GM23338 (cell line): Measurements from ENCODE around the gene ZNF496. TPM values are rescaled to one million over a fixed set of nuclear protein-coding genes. Genes with fewer than 3 reads are reported as not detected.

Source experiments
- ATAC-seq: fragments of 200-7000 bp; cut with Tn5 transposase; 3 replicates; pipeline ENCODE4 v1.9.1; 2020
- DNase-seq: peaks from one replicate; pipeline ENCODE4 v3.0.0-alpha.2; 2015; ENCODE audit warnings: low spot score
- H2AFZ ChIP-seq: fragments of 200-600 bp; sonication (generic); 2 replicates; pipeline ENCODE4 v1.8.0; 2016; ENCODE audit warnings: antibody characterized with exemption, mild to moderate bottlenecking, moderate library complexity
- H3F3A ChIP-seq: fragments of 200-600 bp; sonication (generic); replicated peaks from 2 replicates; pipeline ENCODE4 v1.8.0; 2017; ENCODE audit warnings: antibody characterized with exemption, mixed run types, low read depth
- H3K27ac ChIP-seq: fragments of 200-600 bp; sonication (generic); 2 replicates; pipeline ENCODE4 v1.6.1; 2016; ENCODE audit warnings: low read depth
- H3K27me3 ChIP-seq: fragments of 200-600 bp; sonication (generic); 2 replicates; pipeline ENCODE4 v1.8.0; 2016; ENCODE audit warnings: mild to moderate bottlenecking, mixed run types, moderate library complexity; ENCODE audit not compliant: insufficient read depth
- H3K36me3 ChIP-seq: fragments of 200-600 bp; sonication (generic); 2 replicates; pipeline ENCODE4 v1.8.0; 2016; ENCODE audit warnings: mild to moderate bottlenecking; ENCODE audit not compliant: insufficient read depth
- H3K4me1 ChIP-seq: fragments of 200-600 bp; sonication (generic); 2 replicates; pipeline ENCODE4 v1.8.0; 2016; ENCODE audit warnings: mild to moderate bottlenecking, moderate library complexity; ENCODE audit not compliant: insufficient read depth
- H3K4me2 ChIP-seq: fragments of 200-600 bp; sonication (generic); 2 replicates; pipeline ENCODE4 v1.7.1; 2017; ENCODE audit warnings: mixed run types
- H3K4me3 ChIP-seq: fragments of 200-600 bp; sonication (generic); 2 replicates; pipeline ENCODE4 v1.6.1; 2016; ENCODE audit warnings: mixed run types
- H3K79me2 ChIP-seq: fragments of 200-600 bp; sonication (generic); replicated peaks from 2 replicates; pipeline ENCODE4 v1.8.0; 2017; ENCODE audit warnings: mild to moderate bottlenecking; ENCODE audit not compliant: insufficient read depth
- H3K9me2 ChIP-seq: fragments of 200-600 bp; sonication (generic); 2 replicates; pipeline ENCODE4 v1.8.0; 2017; ENCODE audit not compliant: insufficient read depth
- H4K20me1 ChIP-seq: fragments of 200-600 bp; sonication (generic); replicated peaks from 2 replicates; pipeline ENCODE4 v1.8.0; 2017; ENCODE audit warnings: mild to moderate bottlenecking; ENCODE audit not compliant: insufficient read depth
- H3K27ac Mint-ChIP-seq: 2 replicates; pipeline ENCODE4 v1.8.0; 2020; ENCODE audit warnings: inconsistent platforms, mild to moderate bottlenecking, moderate library complexity, mixed read lengths
- H3K27me3 Mint-ChIP-seq: 3 replicates; pipeline ENCODE4 v1.8.0; 2022; ENCODE audit warnings: low read depth, mild to moderate bottlenecking, moderate library complexity, mixed read lengths, inconsistent platforms; ENCODE audit not compliant: insufficient read depth, poor library complexity
- H3K36me3 Mint-ChIP-seq: 3 replicates; pipeline ENCODE4 v1.8.0; 2021; ENCODE audit warnings: low read depth, mild to moderate bottlenecking, inconsistent platforms, moderate library complexity, mixed read lengths
- H3K4me1 Mint-ChIP-seq: 3 replicates; pipeline ENCODE4 v1.8.0; 2020; ENCODE audit warnings: mild to moderate bottlenecking, inconsistent platforms, mixed read lengths
- H3K4me3 Mint-ChIP-seq: 3 replicates; pipeline ENCODE4 v1.8.0; 2021; ENCODE audit warnings: moderate library complexity, mild to moderate bottlenecking, inconsistent platforms, mixed read lengths
- H3K9me3 Mint-ChIP-seq: 3 replicates; pipeline ENCODE4 v1.8.0; 2020; ENCODE audit warnings: moderate library complexity, mild to moderate bottlenecking, inconsistent platforms, mixed read lengths
- CREB1 ChIP-seq: fragments of 250-450 bp; sonication (Bioruptor Pico); IDR thresholded peaks from 2 replicates; pipeline ENCODE4 v1.5.0; 2020; ENCODE audit warnings: low read depth, mild to moderate bottlenecking, moderate library complexity
- EZH2 ChIP-seq: fragments of 200-600 bp; sonication (generic); IDR thresholded peaks from one replicate; pipeline ENCODE4 v1.8.0; 2017; ENCODE audit warnings: antibody characterized with exemption, mild to moderate bottlenecking, low read depth; ENCODE audit not compliant: unreplicated experiment
- EZH2phosphoT487 ChIP-seq: fragments of 200-600 bp; sonication (generic); IDR thresholded peaks from one replicate; pipeline ENCODE4 v1.8.1; 2018; ENCODE audit warnings: antibody characterized with exemption; ENCODE audit not compliant: unreplicated experiment
- JUNB ChIP-seq: IDR thresholded peaks from one replicate; pipeline ENCODE4 v1.6.1; 2016; ENCODE audit warnings: antibody characterized with exemption; ENCODE audit not compliant: unreplicated experiment
- NANOG ChIP-seq: IDR thresholded peaks from 2 replicates; pipeline ENCODE4 v1.6.1; 2016; ENCODE audit warnings: antibody characterized with exemption, borderline replicate concordance
- STAT1 ChIP-seq: IDR thresholded peaks from one replicate; pipeline ENCODE4 v1.6.1; 2016; ENCODE audit warnings: antibody characterized with exemption; ENCODE audit not compliant: unreplicated experiment
- ZNF114 ChIP-seq: fragments of 250-450 bp; sonication (Bioruptor Pico); IDR thresholded peaks from 2 replicates; pipeline ENCODE4 v1.5.0; 2020; ENCODE audit warnings: mild to moderate bottlenecking, moderate library complexity
- ZNF331 ChIP-seq: fragments of 250-450 bp; sonication (Bioruptor Pico); IDR thresholded peaks from 2 replicates; pipeline ENCODE4 v1.5.0; 2020; ENCODE audit warnings: low read depth, mild to moderate bottlenecking, moderate library complexity
- polyA plus RNA-seq: library from polyadenylated mRNA; unstranded; fragments of >200 nt; fragmentation: Nextera tagmentation; extraction: Ambion mirVana; gene quantifications from 2 replicates; pipeline ENCODE4 v1.2.1, GENCODE V29; 2016
- total RNA-seq: library from RNA; depleted of rRNA; stranded (reverse); fragments of >200 nt; shearing (Covaris generic); gene quantifications from 2 replicates; pipeline ENCODE4 v1.2.3, GENCODE V29; 2014
- TF ChIP-seq, protein P1 (sequence below), 2 experiments: fragments of 200-600 bp in 1 of 2; sonication (generic) in 1 of 2; conservative IDR thresholded peaks; 2 replicates each; pipeline versions ENCODE4 v1.5.1 to v1.6.1; 2016 to 2017; ENCODE audit warnings: antibody characterized with exemption in 2 of 2, low read depth in 2 of 2, mild to moderate bottlenecking in 2 of 2, moderate library complexity in 1 of 2
- TF ChIP-seq, protein P2 (sequence below): fragments of 250-450 bp; sonication (Bioruptor Pico); IDR thresholded peaks from 2 replicates; pipeline ENCODE4 v1.5.0; 2020; ENCODE audit warnings: mild to moderate bottlenecking, moderate library complexity
- TF ChIP-seq, protein P3 (sequence below): IDR thresholded peaks from one replicate; pipeline ENCODE4 v1.6.1; 2018; ENCODE audit warnings: antibody characterized with exemption; ENCODE audit not compliant: unreplicated experiment

The ZNF496 gene
- total and polyA plus RNA-seq, 2 experiments from 2014 or later, result 22.0 to 127 TPM

DNA sequence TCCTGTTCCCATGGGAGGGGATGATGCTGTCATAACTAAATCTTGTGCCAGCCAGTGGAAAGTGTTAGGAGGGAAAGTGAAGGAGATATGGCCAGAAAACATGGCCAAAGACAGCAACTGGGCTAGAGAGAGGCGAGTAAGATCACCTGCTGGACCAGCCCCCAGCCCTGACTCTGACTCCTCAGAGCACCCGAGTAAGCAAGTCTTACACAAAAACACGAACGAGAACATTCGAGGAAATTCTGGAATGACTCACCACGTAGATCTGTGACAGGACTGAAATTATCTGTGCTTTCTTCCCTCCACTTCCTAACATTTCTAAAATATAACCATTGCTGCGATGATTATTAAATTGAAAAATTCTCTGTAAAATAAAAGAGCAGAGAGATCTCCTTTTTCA is 9.2 kb downstream of the ZNF496 start:
- Mint-ChIP-seq H3K36me3 (peaks cover 84% of the 10 kb centered on the region), H3K9me3 (no peaks in the 10 kb centered on the region), H3K4me1 (peaks cover 23% of the 10 kb centered on the region), H3K27ac (peak overlapping the region; percentile 68), H3K4me3 (no peak overlapping the region), H3K27me3 (no peaks in the 10 kb centered on the region)
- Histone ChIP-seq H3K4me3 (no peak overlapping the region), H4K20me1 (peaks cover 39% of the 10 kb centered on the region), H3K27me3 (no peaks in the 10 kb centered on the region), H3K27ac (no peak overlapping the region), H3K4me2 (no peak overlapping the region), H3F3A (peaks cover 2% of the 10 kb centered on the region; the same call in 1 of the 2 replicates), H3K79me2 (peaks cover 31% of the 10 kb centered on the region), H2AFZ (no peak overlapping the region), H3K4me1 (no peaks in the 10 kb centered on the region), H3K9me2 (no peaks in the 10 kb centered on the region), H3K36me3 (peaks cover 64% of the 10 kb centered on the region)
- no peak for ATAC-seq
- TF ChIP-seq NANOG, result no peak
- no peak for DNase-seq

DNA sequence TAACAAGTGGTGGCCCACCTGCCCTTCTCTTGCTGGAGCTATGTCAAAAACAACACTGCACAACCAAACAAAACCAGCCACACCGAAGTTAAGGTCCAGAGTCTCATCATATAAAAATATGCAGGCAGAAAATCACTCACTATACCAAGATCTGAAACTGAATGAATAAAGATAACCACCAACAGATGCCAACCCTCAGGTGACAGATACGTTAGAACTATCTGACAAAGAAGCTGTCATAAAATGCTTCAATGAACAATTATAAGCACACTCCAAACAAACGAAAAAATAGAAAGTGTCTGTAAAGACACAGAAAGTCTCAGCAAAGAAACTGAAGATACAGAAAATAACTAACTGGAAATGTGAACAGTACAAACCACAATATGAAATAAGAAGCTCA is 14.0 kb downstream of the ZNF496 start:
- H2AFZ ChIP-seq, result no peak overlapping the region
- Mint-ChIP-seq H3K27me3 (no peaks in the 10 kb centered on the region), H3K27ac (no peak overlapping the region), H3K4me1 (peaks cover 5% of the 10 kb centered on the region; the same call in 1 of the 3 replicates), H3K36me3 (peaks cover 76% of the 10 kb centered on the region), H3K4me3 (no peak overlapping the region), H3K9me3 (no peaks in the 10 kb centered on the region)
- no peak overlapping the region for H3K4me2 ChIP-seq
- DNase-seq, result no peak
- no peaks in the 10 kb centered on the region for H3K27me3 ChIP-seq
- H3K9me2 ChIP-seq, result no peaks in the 10 kb centered on the region
- no peak for ATAC-seq
- H3K4me1 ChIP-seq, result no peaks in the 10 kb centered on the region
- H3K36me3 ChIP-seq, result peaks cover 53% of the 10 kb centered on the region
- H3F3A ChIP-seq, result no peaks in the 10 kb centered on the region; the same call in 1 of the 2 replicates
- peaks cover 30% of the 10 kb centered on the region for H4K20me1 ChIP-seq
- no peaks in the 10 kb centered on the region for H3K79me2 ChIP-seq
- no peak overlapping the region for H3K4me3 ChIP-seq
- H3K27ac ChIP-seq, result no peak overlapping the region
- TF ChIP-seq, protein P1, sequence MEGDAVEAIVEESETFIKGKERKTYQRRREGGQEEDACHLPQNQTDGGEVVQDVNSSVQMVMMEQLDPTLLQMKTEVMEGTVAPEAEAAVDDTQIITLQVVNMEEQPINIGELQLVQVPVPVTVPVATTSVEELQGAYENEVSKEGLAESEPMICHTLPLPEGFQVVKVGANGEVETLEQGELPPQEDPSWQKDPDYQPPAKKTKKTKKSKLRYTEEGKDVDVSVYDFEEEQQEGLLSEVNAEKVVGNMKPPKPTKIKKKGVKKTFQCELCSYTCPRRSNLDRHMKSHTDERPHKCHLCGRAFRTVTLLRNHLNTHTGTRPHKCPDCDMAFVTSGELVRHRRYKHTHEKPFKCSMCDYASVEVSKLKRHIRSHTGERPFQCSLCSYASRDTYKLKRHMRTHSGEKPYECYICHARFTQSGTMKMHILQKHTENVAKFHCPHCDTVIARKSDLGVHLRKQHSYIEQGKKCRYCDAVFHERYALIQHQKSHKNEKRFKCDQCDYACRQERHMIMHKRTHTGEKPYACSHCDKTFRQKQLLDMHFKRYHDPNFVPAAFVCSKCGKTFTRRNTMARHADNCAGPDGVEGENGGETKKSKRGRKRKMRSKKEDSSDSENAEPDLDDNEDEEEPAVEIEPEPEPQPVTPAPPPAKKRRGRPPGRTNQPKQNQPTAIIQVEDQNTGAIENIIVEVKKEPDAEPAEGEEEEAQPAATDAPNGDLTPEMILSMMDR (conservative IDR thresholded peaks at IDR 0.05; ENCODE audit: low read depth in 2 of 2), result no peak
- no peak for TF ChIP-seq NANOG
- TF ChIP-seq, protein P2, sequence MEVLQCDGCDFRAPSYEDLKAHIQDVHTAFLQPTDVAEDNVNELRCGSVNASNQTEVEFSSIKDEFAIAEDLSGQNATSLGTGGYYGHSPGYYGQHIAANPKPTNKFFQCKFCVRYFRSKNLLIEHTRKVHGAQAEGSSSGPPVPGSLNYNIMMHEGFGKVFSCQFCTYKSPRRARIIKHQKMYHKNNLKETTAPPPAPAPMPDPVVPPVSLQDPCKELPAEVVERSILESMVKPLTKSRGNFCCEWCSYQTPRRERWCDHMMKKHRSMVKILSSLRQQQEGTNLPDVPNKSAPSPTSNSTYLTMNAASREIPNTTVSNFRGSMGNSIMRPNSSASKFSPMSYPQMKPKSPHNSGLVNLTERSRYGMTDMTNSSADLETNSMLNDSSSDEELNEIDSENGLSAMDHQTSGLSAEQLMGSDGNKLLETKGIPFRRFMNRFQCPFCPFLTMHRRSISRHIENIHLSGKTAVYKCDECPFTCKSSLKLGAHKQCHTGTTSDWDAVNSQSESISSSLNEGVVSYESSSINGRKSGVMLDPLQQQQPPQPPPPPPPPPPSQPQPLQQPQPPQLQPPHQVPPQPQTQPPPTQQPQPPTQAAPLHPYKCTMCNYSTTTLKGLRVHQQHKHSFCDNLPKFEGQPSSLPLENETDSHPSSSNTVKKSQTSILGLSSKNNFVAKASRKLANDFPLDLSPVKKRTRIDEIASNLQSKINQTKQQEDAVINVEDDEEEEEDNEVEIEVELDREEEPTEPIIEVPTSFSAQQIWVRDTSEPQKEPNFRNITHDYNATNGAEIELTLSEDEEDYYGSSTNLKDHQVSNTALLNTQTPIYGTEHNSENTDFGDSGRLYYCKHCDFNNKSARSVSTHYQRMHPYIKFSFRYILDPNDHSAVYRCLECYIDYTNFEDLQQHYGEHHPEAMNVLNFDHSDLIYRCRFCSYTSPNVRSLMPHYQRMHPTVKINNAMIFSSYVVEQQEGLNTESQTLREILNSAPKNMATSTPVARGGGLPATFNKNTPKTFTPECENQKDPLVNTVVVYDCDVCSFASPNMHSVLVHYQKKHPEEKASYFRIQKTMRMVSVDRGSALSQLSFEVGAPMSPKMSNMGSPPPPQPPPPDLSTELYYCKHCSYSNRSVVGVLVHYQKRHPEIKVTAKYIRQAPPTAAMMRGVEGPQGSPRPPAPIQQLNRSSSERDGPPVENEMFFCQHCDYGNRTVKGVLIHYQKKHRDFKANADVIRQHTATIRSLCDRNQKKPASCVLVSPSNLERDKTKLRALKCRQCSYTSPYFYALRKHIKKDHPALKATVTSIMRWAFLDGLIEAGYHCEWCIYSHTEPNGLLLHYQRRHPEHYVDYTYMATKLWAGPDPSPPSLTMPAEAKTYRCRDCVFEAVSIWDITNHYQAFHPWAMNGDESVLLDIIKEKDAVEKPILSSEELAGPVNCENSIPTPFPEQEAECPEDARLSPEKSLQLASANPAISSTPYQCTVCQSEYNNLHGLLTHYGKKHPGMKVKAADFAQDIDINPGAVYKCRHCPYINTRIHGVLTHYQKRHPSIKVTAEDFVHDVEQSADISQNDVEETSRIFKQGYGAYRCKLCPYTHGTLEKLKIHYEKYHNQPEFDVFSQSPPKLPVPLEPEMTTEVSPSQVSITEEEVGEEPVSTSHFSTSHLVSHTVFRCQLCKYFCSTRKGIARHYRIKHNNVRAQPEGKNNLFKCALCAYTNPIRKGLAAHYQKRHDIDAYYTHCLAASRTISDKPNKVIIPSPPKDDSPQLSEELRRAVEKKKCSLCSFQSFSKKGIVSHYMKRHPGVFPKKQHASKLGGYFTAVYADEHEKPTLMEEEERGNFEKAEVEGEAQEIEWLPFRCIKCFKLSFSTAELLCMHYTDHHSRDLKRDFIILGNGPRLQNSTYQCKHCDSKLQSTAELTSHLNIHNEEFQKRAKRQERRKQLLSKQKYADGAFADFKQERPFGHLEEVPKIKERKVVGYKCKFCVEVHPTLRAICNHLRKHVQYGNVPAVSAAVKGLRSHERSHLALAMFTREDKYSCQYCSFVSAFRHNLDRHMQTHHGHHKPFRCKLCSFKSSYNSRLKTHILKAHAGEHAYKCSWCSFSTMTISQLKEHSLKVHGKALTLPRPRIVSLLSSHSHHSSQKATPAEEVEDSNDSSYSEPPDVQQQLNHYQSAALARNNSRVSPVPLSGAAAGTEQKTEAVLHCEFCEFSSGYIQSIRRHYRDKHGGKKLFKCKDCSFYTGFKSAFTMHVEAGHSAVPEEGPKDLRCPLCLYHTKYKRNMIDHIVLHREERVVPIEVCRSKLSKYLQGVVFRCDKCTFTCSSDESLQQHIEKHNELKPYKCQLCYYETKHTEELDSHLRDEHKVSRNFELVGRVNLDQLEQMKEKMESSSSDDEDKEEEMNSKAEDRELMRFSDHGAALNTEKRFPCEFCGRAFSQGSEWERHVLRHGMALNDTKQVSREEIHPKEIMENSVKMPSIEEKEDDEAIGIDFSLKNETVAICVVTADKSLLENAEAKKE (CRISPR knock-in tag), result no peak
- TF ChIP-seq STAT1, result no peak
- TF ChIP-seq, protein P3, sequence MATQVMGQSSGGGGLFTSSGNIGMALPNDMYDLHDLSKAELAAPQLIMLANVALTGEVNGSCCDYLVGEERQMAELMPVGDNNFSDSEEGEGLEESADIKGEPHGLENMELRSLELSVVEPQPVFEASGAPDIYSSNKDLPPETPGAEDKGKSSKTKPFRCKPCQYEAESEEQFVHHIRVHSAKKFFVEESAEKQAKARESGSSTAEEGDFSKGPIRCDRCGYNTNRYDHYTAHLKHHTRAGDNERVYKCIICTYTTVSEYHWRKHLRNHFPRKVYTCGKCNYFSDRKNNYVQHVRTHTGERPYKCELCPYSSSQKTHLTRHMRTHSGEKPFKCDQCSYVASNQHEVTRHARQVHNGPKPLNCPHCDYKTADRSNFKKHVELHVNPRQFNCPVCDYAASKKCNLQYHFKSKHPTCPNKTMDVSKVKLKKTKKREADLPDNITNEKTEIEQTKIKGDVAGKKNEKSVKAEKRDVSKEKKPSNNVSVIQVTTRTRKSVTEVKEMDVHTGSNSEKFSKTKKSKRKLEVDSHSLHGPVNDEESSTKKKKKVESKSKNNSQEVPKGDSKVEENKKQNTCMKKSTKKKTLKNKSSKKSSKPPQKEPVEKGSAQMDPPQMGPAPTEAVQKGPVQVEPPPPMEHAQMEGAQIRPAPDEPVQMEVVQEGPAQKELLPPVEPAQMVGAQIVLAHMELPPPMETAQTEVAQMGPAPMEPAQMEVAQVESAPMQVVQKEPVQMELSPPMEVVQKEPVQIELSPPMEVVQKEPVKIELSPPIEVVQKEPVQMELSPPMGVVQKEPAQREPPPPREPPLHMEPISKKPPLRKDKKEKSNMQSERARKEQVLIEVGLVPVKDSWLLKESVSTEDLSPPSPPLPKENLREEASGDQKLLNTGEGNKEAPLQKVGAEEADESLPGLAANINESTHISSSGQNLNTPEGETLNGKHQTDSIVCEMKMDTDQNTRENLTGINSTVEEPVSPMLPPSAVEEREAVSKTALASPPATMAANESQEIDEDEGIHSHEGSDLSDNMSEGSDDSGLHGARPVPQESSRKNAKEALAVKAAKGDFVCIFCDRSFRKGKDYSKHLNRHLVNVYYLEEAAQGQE, result no peak
- TF ChIP-seq ZNF114, result no peak
- TF ChIP-seq ZNF331 (CRISPR knock-in tag), result no peak
- TF ChIP-seq EZH2, result no peak
- no peak for TF ChIP-seq CREB1 (CRISPR knock-in tag)
- TF ChIP-seq JUNB, result no peak
- TF ChIP-seq EZH2phosphoT487, result no peak
